Natural killer cell (primary cell): Measurements from ENCODE around the gene PTCD2. TPM values are rescaled to one million over a fixed set of nuclear protein-coding genes. Genes with fewer than 3 reads are reported as not detected.

Source experiments
- ATAC-seq, 3 donors: fragments of 150-1000 bp in 2 of 3; fragments of 200-7000 bp in 1 of 3; cut with Tn5 transposase; 1 replicate in 1 of 3; 2 replicates in 2 of 3; pipeline ENCODE4 v1.10.0; 2021; ENCODE audit warnings: mild to moderate bottlenecking in 2 of 3, moderate library complexity in 2 of 3
- DNase-seq, 2 donors: peaks; one replicate each; pipeline versions ENCODE4 v3.0.0 to v3.0.0-alpha.2; 2013 to 2021; ENCODE audit warnings: mixed read lengths in 1 of 2
- H3K27ac ChIP-seq: one replicate; pipeline ENCODE4 v1.5.1; 2013; ENCODE audit warnings: mild to moderate bottlenecking, low read length
- H3K27me3 ChIP-seq: one replicate; pipeline ENCODE4 v1.6.1; 2013; ENCODE audit warnings: low read length; ENCODE audit not compliant: control insufficient read depth, insufficient read depth
- H3K36me3 ChIP-seq: one replicate; pipeline ENCODE4 v1.6.1; 2013; ENCODE audit warnings: low read length; ENCODE audit not compliant: control insufficient read depth, insufficient read depth
- H3K4me1 ChIP-seq: one replicate; pipeline ENCODE4 v1.6.1; 2013; ENCODE audit warnings: low read length; ENCODE audit not compliant: control insufficient read depth, insufficient read depth
- H3K4me3 ChIP-seq: one replicate; pipeline ENCODE4 v1.5.1; 2013; ENCODE audit warnings: low read length
- H3K9me3 ChIP-seq: one replicate; pipeline ENCODE4 v1.6.1; 2013; ENCODE audit warnings: low read length; ENCODE audit not compliant: control insufficient read depth, insufficient read depth
- H3K27ac Mint-ChIP-seq, 2 donors: one replicate each; pipeline ENCODE4 v1.8.0; 2022; ENCODE audit warnings: mild to moderate bottlenecking in 2 of 2, mixed read lengths in 2 of 2, moderate library complexity in 1 of 2
- H3K27me3 Mint-ChIP-seq, 2 donors: one replicate each; pipeline ENCODE4 v1.8.0; 2022; ENCODE audit warnings: low read depth in 2 of 2, mixed read lengths in 2 of 2
- H3K36me3 Mint-ChIP-seq: one replicate; pipeline ENCODE4 v1.8.0; 2022; ENCODE audit warnings: mixed read lengths
- H3K4me1 Mint-ChIP-seq, 2 donors: one replicate each; pipeline ENCODE4 v1.8.0; 2022; ENCODE audit warnings: mixed read lengths in 2 of 2
- H3K4me3 Mint-ChIP-seq: one replicate; pipeline ENCODE4 v1.8.0; 2022; ENCODE audit warnings: mild to moderate bottlenecking, moderate library complexity, mixed read lengths
- H3K9me3 Mint-ChIP-seq, 2 donors: one replicate each; pipeline ENCODE4 v1.8.0; 2022; ENCODE audit warnings: mixed read lengths in 2 of 2
- CTCF ChIP-seq: fragments of 200-600 bp; IDR thresholded peaks from one replicate; pipeline ENCODE4 v1.8.0; 2022; ENCODE audit warnings: antibody characterized with exemption
- WGBS: methylation state at CpG from one replicate; pipeline ENCODE4 v1.1.7; 2013; ENCODE audit warnings: missing lambda C conversion rate; ENCODE audit not compliant: insufficient coverage; 5-methylcytosine and 5-hydroxymethylcytosine counted together
- intact Hi-C: fragments of 100-400 bp; cut with micrococcal nuclease; formaldehyde crosslinking; loops from one replicate; pipeline ENCODE4 v1.14.2; 2022
- total RNA-seq, 4 donors: library from RNA; stranded (reverse); fragments of 120-200 nt in 1 of 4; gene quantifications; one replicate each; pipeline versions ENCODE4 v1.2.3 to v1.2.4, GENCODE V29; 2013 to 2022

Gene PTCD2
- total RNA-seq, 3 donors from 2014 or later (not counting 1 experiment from before 2014, with no cell fraction given): 4.9 to 5.9 (median 5.0) TPM

GRCh38 chr5:72386639-72387038, 66.5 kb downstream of the PTCD2 start:
- Mint-ChIP-seq H3K27ac (no peak overlapping the region), H3K27me3 (peaks cover 4 to 8% of the 10 kb centered on the region in 2 donors), H3K9me3 (no peaks in the 10 kb centered on the region), H3K4me1 (no peaks in the 10 kb centered on the region), H3K4me3 (no peak overlapping the region), H3K36me3 (no peaks in the 10 kb centered on the region)
- Histone ChIP-seq H3K27ac (no peak overlapping the region), H3K9me3 (no peaks in the 10 kb centered on the region), H3K4me1 (no peaks in the 10 kb centered on the region), H3K27me3 (no peaks in the 10 kb centered on the region), H3K4me3 (no peak overlapping the region), H3K36me3 (no peaks in the 10 kb centered on the region)
- no peak for ATAC-seq
- no peak for DNase-seq
- intact Hi-C loops: no loop called here
- no peak for TF ChIP-seq CTCF
- no CpG with 5 or more reads among the region's 1 CpG for WGBS

- Mint-ChIP-seq H3K4me3 (no peak overlapping the region), H3K36me3 (no peaks in the 10 kb centered on the region), H3K9me3 (no peaks in the 10 kb centered on the region), H3K27ac (no peak overlapping the region), H3K27me3 (peaks cover 4 to 8% of the 10 kb centered on the region in 2 donors), H3K4me1 (no peaks in the 10 kb centered on the region)
- DNase-seq: no peak
- H3K9me3 ChIP-seq: no peaks in the 10 kb centered on the region
- no peaks in the 10 kb centered on the region for H3K4me1 ChIP-seq
- TF ChIP-seq CTCF: no peak
- no peaks in the 10 kb centered on the region for H3K27me3 ChIP-seq
- no peak overlapping the region for H3K4me3 ChIP-seq
- no peak for ATAC-seq
- WGBS: 74% methylated on average over 3 of the region's 3 CpGs
- no peak overlapping the region for H3K27ac ChIP-seq
- intact Hi-C loops: no loop called here
- no peaks in the 10 kb centered on the region for H3K36me3 ChIP-seq
These were observed 67.8 kb downstream of the PTCD2 start for GRCh38 chr5:72387985-72388384.

GRCh38 chr5:72388646-72389045, 68.5 kb downstream of the PTCD2 start:
- no peak overlapping the region for H3K27ac ChIP-seq
- WGBS: 89% methylated on average over 8 of the region's 8 CpGs
- Mint-ChIP-seq H3K36me3 (no peaks in the 10 kb centered on the region), H3K4me1 (no peaks in the 10 kb centered on the region), H3K9me3 (no peaks in the 10 kb centered on the region), H3K4me3 (no peak overlapping the region), H3K27ac (no peak overlapping the region), H3K27me3 (peaks cover 7 to 15% of the 10 kb centered on the region in 2 donors)
- no peaks in the 10 kb centered on the region for H3K9me3 ChIP-seq
- ATAC-seq (no peak), DNase-seq (no peak)
- intact Hi-C loops: no loop called here
- TF ChIP-seq CTCF: no peak
- no peaks in the 10 kb centered on the region for H3K4me1 ChIP-seq
- no peaks in the 10 kb centered on the region for H3K27me3 ChIP-seq
- no peaks in the 10 kb centered on the region for H3K36me3 ChIP-seq
- no peak overlapping the region for H3K4me3 ChIP-seq

- TF ChIP-seq CTCF: no peak
- ATAC-seq (no peak), DNase-seq (no peak)
- intact Hi-C loops: no loop called here
- Mint-ChIP-seq H3K4me1 (no peaks in the 10 kb centered on the region), H3K4me3 (no peak overlapping the region), H3K9me3 (no peaks in the 10 kb centered on the region), H3K27me3 (peaks cover 8 to 22% of the 10 kb centered on the region in 2 donors), H3K27ac (no peak overlapping the region), H3K36me3 (no peaks in the 10 kb centered on the region)
- Histone ChIP-seq H3K27ac (no peak overlapping the region), H3K4me3 (no peak overlapping the region), H3K36me3 (no peaks in the 10 kb centered on the region), H3K27me3 (no peaks in the 10 kb centered on the region), H3K4me1 (no peaks in the 10 kb centered on the region), H3K9me3 (no peaks in the 10 kb centered on the region)
These were observed 70.7 kb downstream of the PTCD2 start for GRCh38 chr5:72390836-72391235.
